ENCODE data around the gene CBL.

The CBL gene

DNA sequence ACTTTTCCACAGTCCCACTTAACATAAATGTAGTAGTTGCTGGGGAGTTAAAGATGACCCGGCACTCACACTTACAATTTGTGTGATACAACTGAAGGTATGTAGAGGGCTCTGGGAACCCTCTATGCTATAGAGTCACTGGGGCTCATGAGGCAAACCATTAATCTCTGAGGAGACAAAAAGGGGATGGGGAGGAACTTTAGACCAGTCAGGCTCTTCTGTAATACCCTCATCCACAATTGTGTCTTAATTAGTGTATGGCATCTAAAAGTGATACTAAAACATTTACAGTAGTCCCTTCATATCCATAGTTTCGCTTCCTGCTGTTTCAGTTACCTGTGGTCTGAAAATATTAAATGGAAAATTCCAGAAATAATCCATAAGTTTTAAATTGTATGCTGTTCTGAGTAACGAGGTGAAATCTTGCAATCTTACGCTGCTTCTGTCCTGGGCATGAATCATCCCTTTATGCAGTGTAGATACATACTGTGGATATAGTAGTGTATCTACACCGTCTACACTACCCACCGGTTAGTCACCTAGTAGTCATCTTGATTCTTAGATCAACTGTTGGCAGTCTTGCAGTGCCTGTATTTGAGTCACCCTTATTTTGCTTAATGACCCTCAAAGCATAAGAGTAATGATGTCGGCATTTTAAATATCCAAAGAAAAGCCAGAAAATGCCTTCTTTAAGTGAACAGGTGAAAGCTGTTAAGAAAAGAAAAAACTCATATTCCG, 12.2 kb downstream of the CBL start:
- DNase-seq: no peak

DNA sequence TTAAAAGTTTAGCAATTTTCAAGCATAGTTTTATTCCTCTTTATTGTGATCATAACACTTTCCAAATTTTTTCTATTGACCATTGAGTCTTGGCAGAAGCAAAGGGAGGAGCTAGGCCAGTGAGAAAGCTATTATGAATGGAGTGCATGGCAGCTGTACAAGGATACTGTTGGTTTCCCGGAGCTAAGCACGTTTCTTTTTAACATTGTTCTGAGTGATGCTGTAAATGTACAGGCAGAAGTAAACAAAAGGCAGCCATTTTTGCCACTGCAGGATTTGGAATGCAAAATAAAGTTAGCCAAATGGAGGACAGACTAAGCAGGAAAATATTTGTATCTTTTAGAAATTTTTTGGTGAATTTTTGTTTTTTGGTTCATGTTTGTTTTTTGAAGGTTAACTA, 16.2 kb downstream of the CBL start:
- no peak for DNase-seq

DNA sequence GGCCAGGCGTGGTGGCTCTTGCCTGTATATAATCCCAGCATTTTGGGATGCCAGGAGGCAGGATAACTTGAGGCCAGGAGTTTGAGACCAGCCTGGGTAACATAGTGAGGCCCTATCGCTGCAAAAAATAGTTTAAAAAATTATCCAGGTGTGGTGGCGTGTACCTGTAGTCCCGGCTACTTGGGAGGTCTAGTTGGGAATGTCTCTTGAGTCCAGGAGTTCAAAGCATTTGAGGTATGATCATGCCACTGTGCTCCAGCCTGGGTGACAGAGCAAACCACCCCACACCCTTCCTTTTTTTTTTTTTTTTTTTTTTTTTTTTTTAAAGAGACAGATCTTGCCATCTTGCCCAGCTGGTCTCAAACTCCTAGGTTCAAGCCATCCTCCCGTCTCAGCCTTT, 16.8 kb downstream of the CBL start:
- DNase-seq: no peak

DNA sequence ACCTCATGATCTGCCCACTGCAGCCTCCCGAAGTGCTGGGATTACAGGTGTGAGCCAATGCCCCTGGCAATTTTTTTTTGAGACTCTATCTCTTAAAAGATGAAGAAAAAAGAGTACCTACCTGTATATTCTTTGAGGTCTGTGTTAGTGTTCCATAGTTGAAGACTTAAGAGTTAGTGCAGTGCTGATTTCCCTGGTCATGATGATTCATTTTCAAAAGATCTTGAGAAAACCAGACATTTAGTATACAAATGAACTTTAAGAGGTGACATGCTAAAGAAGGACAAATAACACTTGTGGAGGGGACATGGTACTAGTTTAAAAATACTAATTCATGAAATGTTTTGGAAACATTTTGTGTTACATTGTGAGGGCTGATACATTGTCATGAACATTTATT, 17.7 kb downstream of the CBL start:
- DNase-seq: no peak

DNA sequence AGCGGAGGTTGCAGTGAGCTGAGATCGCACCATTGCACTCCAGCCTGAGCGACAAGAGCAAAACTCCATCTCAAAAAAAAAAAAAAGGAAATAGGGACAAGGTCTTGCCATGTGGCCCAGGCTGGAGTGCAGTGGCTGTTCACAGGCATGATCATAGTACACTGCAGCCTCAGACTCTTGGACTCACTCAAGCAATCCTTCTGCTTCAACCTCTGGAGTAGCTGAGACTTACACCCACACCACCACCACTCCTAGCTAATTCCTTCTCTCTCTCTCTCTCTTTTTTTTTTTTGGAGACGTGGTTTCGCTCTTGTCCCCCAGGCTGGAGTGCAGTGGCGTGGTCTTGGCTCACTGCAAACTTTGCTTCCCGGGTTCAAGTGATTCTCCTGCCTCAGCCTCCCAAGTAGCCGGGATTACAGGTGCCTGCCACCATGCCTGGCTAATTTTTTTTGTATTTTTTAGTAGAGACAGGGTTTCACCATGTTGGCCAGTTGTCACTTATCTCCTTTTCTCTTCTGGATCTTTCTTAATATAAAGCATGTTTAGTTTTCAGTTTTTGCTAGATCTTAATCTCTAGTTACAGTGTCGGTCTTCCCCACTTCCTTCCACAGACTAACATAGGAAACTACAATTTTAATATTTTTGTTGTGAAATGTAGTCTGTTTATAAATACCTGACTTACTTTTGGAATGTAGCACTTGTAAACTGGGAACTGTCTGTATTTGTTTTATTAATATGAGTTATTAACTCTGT, 22.6 kb downstream of the CBL start:
- DNase-seq: peak; percentile 17

DNA sequence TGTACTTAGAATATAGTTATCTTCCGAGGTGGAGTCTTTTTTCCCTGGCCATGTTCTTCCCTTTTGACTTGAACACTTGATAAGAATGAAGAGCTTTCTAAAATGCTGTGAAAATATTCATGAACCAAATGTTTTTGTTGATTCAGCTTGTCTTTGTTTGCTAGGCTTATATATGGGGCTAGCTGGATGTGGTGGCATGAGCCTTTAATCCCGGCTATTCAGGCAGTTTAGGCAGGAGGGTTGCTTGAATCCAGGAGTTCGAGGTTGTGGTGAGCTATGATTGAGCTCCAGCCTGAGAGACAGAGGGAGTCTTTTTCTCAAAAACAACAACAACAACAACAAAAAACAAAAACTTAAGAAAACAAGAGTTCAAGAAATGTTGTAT, 23.1 kb downstream of the CBL start:
- DNase-seq: no peak

DNA sequence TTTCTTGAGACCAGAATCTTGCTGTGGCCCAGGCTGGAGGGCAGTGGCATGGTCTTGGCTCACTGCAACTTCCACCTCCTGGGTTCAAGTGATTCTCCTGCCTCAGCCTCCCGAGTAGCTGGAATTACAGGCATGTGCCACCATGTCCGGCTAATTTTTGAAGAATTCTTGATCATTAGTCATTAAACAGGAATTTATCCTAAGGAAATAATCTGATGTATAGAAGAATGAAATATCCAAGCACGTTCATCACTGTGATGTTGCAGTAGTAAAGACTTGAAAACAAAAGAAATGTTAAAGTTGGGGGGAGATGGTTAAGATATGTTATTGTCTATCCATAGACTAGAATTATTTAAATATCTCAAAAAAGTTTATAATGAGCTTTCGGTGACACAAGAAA, 23.6 kb downstream of the CBL start:
- DNase-seq: no peak

DNA sequence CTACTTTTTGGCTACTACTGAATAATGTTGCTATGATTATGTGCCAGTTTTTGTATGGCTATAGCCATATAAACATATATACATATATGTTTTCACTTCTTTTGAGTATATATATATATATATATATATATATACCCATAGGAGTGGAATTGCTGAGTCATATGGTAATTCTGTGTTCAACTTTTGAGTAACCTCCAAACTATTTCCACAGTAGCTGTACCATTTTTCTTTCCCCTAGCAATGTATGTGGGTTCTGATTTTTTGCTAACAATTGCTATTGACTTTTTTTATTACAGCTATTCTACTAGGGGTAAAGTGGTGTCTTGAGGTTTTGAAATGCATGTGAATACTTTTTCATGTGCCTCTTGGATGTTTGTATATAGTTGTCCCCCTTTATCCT, 30.4 kb downstream of the CBL start:
- no peak for DNase-seq

DNA sequence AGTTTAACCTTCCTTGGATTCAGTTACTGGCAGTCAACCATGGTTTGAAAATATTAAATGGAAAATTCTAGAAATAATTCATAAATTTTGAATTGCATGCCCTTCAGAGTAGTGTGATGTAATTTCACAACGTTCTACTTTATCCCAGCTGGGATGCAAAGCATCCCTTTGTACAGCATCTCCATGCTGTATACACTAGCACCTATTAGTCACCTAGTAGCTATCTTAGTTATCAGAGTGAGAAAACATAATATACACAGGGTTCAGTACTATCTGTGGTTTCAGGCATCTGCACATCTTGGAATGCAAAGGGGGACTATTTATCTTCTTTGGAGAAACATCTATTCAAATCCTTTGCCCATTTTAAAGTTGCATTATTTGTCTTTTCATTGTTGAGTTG, 30.8 kb downstream of the CBL start:
- DNase-seq: no peak

DNA sequence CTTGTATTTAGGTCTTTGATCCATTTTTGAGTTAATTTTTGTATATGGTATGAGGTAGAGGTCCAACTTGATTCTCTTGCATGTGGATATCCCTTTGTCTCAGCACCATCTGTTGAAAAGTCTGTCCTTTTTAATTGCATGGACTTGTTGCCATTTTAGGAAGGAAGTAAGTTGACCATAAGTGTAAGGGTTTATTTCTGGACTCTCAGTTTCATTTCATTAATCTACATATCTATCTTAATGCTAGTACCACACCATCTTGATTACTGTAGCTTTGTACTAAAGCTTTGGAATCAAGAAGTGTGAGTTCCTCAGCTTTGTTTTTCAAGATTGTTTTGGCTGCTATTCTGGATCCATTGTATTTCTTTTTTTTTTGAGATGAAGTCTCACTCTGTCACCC, 31.4 kb downstream of the CBL start:
- no peak for DNase-seq

DNA sequence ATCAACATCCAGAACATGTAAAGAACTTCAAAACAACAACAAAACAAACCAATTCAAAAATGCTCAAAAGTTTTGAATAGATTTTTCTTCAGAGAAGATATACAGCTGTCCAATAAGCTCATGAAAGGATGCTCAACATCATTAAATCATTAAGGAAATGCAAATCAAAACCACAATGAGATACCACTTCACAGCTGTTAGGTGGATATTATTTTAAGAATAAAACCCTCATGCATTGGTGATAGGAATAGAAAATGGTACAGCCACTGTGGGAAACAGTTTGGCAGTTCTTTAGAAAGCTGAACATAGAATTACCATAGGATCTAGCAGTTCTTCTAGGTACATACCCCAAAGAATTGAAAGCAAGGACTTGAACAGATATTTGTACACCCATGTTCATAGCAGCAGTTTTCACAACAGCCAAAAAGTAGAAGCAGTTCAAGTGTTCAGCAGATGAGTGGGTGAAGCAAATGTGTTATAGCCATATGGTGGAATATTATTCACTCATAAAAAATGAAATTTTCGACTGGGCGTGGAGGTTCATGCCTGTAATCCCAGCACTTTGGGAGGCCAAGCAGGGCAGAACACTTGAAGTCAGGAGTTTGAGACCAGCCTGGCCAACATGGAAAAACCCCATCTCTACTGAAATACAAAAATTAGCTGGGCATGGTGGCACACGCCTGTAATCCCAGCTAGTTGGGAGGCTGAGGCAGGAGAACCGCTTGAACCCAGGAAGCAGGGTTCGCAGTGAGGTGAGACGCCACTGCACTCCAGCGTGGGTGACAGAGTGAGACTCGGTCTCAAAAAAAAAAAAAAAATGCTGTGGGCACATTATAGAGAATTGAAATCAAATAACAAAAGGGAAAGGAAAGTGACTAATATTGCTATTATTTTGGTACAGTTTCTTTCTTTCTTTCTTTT, 42.9 kb downstream of the CBL start:
- no peak for DNase-seq

DNA sequence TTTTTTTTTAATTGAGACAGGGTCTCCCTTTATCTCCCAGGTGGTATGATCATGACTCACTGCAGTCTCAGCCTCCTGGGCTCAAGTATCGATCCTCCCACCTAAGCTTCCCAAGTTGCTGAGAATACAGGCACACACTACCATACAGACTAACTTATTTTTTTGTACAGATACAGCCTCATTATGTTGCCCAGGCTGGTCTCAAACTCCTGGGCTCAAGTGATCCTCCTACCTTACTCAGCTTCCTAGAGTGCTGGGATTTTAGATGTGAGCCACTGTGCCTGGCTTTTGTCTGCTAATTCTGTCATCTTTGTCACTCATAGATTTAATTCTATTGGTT, 43.5 kb downstream of the CBL start:
- no peak for DNase-seq

DNA sequence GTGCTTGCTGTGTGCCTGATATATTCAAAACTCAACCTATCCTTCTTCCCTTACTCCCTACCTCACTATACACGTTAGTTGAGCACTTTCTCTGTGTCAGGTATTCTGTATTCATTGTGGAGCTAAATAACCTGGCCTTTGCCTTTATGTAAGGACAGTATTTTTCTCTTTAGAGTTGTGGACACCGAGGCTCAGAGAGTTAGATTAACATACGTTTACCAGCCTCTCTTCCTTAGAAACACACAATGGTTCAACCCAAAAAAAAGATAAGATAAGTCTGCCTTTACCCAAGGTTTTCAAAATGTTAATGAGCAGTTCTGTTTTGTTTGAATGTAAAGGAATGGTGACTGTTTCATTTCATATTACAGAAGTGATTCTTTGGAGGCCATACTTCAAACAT, 45.0 kb downstream of the CBL start:
- no peak for DNase-seq

DNA sequence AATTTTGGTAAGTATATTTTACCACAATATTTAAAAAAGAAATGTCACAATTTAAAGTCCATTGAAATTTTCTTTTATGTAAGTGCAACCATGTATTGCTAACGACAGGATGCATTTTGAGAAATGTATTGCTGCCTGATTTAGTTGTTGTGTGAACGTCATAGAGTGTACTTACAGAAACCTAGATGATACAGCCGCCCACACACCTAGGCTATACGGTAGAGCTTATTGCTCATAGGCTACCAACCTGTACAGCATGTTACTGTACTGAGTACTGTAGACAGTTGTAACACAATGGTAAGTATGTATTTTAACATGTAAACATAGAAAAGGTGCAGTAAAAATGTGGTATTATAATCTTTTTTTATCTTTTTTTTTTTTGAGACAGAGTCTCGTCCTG, 48.1 kb downstream of the CBL start:
- DNase-seq: no peak

DNA sequence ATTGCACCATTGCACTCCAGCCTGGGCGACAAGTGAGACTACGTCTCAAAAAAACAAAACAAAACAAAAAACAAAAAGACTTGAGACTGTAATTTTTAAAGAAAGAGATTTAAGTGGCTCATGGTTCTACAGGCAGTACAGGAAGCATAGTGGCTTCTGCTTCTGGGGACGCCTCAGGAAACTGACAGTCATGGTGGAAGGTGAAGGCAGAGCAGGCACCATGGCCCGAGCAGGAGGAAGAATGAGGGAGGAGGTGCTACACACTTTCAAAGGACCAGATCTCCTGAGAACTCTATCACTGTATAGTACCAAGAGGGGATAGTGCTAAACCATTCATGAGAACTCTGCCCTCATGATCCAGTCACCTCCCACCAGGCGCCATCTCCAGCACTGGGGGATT, 52.0 kb downstream of the CBL start:
- DNase-seq: no peak

DNA sequence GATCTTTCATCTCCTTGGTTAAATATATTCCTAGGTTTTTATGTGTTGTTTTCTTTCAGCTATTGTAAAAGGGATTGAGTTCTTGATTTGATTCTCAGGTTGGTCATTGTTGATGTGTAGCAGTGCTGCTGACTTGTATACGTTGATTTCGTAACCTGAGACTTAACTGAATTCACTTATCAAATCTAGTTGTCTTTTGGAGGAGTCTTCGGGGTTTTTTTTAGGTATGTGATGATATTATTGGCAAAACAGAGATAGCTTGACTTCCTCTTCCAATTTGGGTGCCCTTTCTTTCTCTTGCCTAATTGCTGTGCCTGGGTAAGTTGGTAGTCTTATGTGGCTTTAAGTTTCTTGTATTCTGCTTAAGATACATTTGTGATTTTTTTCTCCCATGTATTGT, 52.8 kb downstream of the CBL start:
- DNase-seq: no peak

DNA sequence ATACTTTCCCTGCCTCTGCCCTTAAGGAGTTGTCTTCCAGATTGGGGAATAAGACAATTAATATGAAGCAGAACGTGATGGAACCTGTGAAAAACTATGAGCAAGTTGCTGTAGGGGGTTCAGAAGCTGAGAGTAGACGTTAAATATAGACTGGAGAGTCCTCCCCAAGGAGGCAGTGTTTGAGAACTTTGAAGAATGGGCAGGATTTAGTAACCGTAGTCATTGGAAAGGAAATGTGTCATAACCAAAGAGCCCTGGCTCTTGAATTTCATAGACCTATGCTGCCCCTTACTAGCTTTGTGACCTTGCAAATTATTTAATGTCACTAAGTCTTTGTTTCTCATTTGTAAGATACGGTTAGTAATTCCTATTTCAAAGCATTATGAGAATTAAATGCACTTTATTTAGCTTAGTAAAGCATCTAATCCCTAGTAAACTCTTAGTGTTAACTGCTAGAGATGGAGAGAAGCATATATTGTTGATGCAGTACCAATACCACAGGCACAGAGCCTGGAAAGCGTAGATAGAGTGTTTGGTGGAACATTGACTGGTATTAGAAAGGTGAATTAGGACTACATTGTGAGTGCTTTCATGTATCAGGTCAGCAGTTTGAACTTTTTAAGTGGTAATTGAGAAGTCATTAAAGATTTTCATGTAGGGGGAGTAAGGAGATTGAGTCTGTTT, 56.7 kb downstream of the CBL start:
- DNase-seq: no peak

DNA sequence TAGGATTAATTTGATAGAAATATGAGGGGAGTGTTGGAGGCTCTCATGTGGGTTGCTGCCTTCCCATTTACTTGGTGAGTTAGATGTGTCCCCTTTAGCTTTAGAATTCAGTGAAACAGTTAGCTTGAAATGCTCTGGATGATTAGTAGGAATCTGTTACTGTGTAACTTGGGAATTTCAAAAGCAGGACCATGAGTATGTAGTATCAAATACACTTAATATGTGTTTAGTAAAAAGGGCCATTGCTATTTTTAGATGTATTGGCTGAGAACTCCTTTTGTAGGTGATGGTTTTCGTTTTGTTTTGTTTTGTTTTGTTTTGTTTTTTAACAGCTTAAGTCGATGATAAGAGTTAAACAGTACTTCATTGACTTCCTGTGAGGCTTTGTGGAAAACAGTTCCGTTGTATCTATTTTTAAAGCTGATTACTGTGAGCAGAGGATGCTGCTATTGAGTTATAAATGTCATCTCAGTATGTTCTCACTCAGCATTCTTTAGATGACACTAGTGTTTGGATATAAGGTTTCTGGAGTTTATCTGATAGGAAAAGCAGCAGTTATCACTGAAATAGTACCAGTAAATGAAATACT, 57.3 kb downstream of the CBL start:
- DNase-seq: peak; percentile 39

DNA sequence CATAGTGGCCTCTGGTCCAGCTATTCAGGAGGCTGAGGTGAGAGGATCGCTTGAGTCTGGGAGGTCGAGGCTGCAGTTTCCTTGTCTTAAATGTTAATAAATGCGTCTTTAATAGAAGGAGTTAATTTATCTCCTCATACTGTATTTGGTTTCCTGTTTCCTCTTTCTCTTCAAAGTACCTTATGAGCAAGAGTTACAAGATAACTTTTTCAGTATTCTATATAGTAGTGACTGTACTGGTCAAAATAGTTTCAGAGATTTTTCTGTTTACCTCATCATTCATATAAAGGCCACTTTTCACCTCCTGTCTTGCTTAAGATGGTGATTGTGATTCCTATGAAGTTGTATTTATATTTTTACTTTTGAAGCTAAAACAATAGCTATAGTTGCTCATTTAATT, 59.9 kb downstream of the CBL start:
- DNase-seq: no peak

DNA sequence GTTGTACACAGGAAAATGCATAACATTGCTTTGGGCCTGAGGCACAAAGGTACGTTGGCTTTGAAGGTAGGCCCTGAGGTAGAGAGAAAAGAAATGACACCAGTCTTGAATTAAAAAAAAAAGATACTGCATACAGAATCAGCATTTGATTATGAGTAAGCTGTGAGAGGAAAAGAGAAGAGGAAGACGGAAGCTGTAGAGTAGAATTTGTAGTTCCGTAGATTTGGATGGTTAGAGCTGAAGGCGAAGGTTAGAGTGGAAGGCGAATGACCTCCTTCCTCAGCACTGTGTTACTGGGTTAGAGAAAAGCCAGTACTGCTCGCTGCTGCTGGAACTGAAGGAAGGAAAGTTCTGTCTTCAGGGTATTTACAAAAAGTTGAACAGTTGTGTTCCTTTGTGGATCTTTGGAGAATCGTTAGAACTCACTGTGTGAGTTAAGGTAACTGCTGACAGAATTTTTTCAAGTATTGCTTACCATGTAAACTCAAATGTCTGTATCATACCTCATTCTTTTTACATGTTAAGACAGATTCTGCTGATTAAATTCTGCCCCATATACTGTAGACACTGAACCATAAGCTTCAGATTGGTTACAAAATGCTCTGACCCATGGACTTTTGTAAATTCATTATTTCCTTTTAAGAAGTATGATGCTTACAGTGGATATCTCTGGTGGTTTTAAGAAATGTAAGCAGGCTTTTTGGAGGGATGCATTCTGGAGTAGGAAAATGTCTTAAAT, 60.5 kb downstream of the CBL start:
- no peak for DNase-seq

DNA sequence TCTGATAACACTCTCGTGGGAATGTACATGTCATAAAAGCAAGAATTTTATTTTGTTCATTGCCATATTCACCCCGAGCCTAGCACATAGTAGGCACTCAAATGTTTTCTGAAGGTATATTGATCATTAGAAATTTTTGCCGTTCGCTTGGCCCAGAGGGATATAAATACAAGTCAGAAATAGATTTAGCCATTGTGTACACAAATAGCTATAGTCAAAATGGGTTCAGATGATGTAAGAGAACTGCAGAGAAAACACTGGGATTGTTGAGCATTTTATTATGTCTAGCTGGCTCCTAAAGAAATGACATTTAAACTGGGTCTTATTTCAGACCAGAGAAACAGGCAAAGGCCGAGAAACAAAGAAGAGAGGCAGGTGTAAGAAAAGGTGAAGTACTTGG, 61.5 kb downstream of the CBL start:
- no peak for DNase-seq

DNA sequence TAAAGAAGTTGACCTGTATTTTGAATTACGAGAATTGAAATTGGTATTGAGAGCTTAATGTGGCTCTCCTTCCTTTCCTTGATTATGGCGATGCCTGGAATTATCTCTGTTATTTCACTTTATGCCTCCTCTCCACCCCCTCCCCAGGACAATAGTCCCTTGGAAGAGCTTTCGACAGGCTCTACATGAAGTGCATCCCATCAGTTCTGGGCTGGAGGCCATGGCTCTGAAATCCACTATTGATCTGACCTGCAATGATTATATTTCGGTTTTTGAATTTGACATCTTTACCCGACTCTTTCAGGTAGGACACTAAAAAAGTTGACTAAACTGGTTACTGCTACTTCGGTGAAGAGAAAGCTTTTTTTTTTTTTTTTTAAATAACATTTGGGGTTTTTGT, 67.6 kb downstream of the CBL start:
- no peak for DNase-seq

Data from central memory CD4-positive, alpha-beta T cell (primary cell).